ENCODE results near the gene ATP8A2. TPM values are rescaled to one million over a fixed set of nuclear protein-coding genes. Genes with fewer than 3 reads are reported as not detected.

Gene ATP8A2
- total RNA-seq, 1 donor from 2014 or later, result 4.2 TPM

- Mint-ChIP-seq H3K9me3 (peaks cover 10% of the 10 kb centered on the region), H3K4me3 (no peak overlapping the region), H3K4me1 (no peaks in the 10 kb centered on the region), H3K27me3 (ENCODE audit: insufficient read depth, low read depth) (peaks cover 7% of the 10 kb centered on the region), H3K36me3 (no peaks in the 10 kb centered on the region), H3K27ac (no peak overlapping the region)
- no peak for TF ChIP-seq EZH2 (IDR thresholded peaks at IDR 0.05)
- TF ChIP-seq, protein P1, sequence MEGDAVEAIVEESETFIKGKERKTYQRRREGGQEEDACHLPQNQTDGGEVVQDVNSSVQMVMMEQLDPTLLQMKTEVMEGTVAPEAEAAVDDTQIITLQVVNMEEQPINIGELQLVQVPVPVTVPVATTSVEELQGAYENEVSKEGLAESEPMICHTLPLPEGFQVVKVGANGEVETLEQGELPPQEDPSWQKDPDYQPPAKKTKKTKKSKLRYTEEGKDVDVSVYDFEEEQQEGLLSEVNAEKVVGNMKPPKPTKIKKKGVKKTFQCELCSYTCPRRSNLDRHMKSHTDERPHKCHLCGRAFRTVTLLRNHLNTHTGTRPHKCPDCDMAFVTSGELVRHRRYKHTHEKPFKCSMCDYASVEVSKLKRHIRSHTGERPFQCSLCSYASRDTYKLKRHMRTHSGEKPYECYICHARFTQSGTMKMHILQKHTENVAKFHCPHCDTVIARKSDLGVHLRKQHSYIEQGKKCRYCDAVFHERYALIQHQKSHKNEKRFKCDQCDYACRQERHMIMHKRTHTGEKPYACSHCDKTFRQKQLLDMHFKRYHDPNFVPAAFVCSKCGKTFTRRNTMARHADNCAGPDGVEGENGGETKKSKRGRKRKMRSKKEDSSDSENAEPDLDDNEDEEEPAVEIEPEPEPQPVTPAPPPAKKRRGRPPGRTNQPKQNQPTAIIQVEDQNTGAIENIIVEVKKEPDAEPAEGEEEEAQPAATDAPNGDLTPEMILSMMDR (IDR thresholded peaks at IDR 0.05), result no peak
- no peaks in the 10 kb centered on the region for H3K27me3 ChIP-seq
- no peaks in the 10 kb centered on the region for H3K79me2 ChIP-seq (ENCODE audit: low read depth)
- H4K20me1 ChIP-seq (ENCODE audit: low read depth), result no peaks in the 10 kb centered on the region
- DNase-seq (ENCODE audit: low spot score), result no peak
- peaks cover 9% of the 10 kb centered on the region for H3K4me1 ChIP-seq
- H3K27ac ChIP-seq, result no peak overlapping the region
- H3K9me3 ChIP-seq (ENCODE audit: low read depth), result no peaks in the 10 kb centered on the region
- H3K4me2 ChIP-seq, result no peak overlapping the region
- H2AFZ ChIP-seq (replicated peaks), result no peak overlapping the region
- H3F3A ChIP-seq (ENCODE audit: low read depth), result peaks cover 9% of the 10 kb centered on the region
- H3K4me3 ChIP-seq, result no peak overlapping the region
- no peaks in the 10 kb centered on the region for H3K36me3 ChIP-seq
- H3K9ac ChIP-seq, result no peak overlapping the region
These were observed 662.2 kb downstream of the ATP8A2 start for GRCh38 chr13:26034018-26034417.

DNA sequence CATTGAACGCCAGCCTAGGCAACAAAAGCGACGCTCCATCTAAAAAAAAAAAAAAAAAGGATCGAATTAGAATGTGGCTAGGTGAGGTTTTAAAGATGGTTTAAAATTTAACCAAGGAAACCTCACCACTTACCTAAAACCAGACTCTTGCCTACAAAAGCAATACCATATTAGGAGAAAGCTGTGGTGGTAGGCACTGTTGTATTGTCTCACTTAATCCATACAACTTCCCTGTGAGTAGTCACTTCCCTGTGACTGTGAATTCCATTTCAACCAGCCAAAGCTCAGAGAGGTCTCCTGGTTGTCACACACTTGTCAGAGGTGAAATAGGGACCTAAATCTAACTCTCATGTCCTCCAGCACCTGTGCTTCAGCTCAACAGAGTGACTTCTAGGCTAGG is 664.6 kb downstream of the ATP8A2 start:
- Histone ChIP-seq H3K4me3 (no peak overlapping the region), H3F3A (ENCODE audit: low read depth) (peaks cover 10% of the 10 kb centered on the region), H3K4me2 (no peak overlapping the region), H2AFZ (replicated peaks) (no peak overlapping the region), H4K20me1 (ENCODE audit: low read depth) (peaks cover 3% of the 10 kb centered on the region), H3K9me3 (ENCODE audit: low read depth) (no peaks in the 10 kb centered on the region), H3K9ac (no peak overlapping the region), H3K4me1 (peaks cover 3% of the 10 kb centered on the region), H3K79me2 (ENCODE audit: low read depth) (no peaks in the 10 kb centered on the region), H3K27ac (no peak overlapping the region), H3K27me3 (no peaks in the 10 kb centered on the region), H3K36me3 (no peaks in the 10 kb centered on the region)
- Mint-ChIP-seq H3K4me3 (no peak overlapping the region), H3K4me1 (no peaks in the 10 kb centered on the region), H3K36me3 (no peaks in the 10 kb centered on the region), H3K27me3 (ENCODE audit: insufficient read depth, low read depth) (peaks cover 4% of the 10 kb centered on the region), H3K9me3 (peaks cover 3% of the 10 kb centered on the region), H3K27ac (no peak overlapping the region)
- no peak for DNase-seq (ENCODE audit: low spot score)
- TF ChIP-seq EZH2phosphoT487 (IDR thresholded peaks at IDR 0.05) (no peak), EZH2 (IDR thresholded peaks at IDR 0.05) (no peak)
- TF ChIP-seq, protein P1 (IDR thresholded peaks at IDR 0.05), result no peak

- Histone ChIP-seq H3F3A (ENCODE audit: low read depth) (peaks cover 19% of the 10 kb centered on the region), H3K79me2 (ENCODE audit: low read depth) (no peaks in the 10 kb centered on the region), H3K4me3 (no peak overlapping the region), H4K20me1 (ENCODE audit: low read depth) (peaks cover 12% of the 10 kb centered on the region), H3K4me2 (no peak overlapping the region), H3K27me3 (no peaks in the 10 kb centered on the region), H3K9ac (no peak overlapping the region), H2AFZ (replicated peaks) (no peak overlapping the region), H3K4me1 (peaks cover 10% of the 10 kb centered on the region), H3K9me3 (ENCODE audit: low read depth) (no peaks in the 10 kb centered on the region), H3K27ac (no peak overlapping the region), H3K36me3 (no peaks in the 10 kb centered on the region)
- DNase-seq (ENCODE audit: low spot score), result peak; percentile 84
- Mint-ChIP-seq H3K4me3 (no peak overlapping the region), H3K27ac (no peak overlapping the region), H3K4me1 (no peaks in the 10 kb centered on the region), H3K9me3 (no peaks in the 10 kb centered on the region), H3K36me3 (no peaks in the 10 kb centered on the region), H3K27me3 (ENCODE audit: insufficient read depth, low read depth) (peaks cover 4% of the 10 kb centered on the region)
- TF ChIP-seq EZH2phosphoT487 (IDR thresholded peaks at IDR 0.05), result no peak
- TF ChIP-seq, protein P1 (IDR thresholded peaks at IDR 0.05), result peak; percentile 80
These were observed 665.5 kb downstream of the ATP8A2 start for GRCh38 chr13:26037302-26037701.

Data from neural progenitor cell (in vitro differentiated cells).